Measurements from ENCODE around the gene TBC1D1. TPM values are rescaled to one million over a fixed set of nuclear protein-coding genes. Genes with fewer than 3 reads are reported as not detected.

TBC1D1 gene
- total RNA-seq, 1 experiment from 2014 or later = 106 TPM

DNA sequence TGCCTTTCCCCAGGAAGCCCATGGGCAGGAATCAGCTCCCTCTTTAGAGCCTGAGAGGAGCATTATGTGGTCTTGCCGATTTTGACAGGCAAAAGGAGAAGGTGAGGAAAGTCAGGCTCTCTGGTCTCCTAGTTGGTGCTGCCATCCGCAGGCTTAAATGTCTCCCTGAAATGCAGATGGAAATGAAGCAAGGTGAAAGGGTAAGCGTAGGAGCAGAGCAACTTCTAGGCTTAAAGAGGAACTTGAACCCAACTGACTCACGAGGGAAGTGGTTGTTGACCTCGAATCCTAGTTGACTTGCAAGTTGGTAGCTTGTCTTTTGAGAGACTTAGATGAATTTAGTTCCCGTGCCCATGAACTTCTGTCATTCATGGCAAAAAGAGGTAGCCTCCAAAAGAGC, 275.2 kb downstream of the TBC1D1 start:
- no peaks in the 10 kb centered on the region for H3K27me3 ChIP-seq (ENCODE audit: insufficient read depth, low read depth)
- intact Hi-C loops (cut with micrococcal nuclease; ENCODE audit: unreplicated experiment) = no loop called here
- H3K9me3 ChIP-seq (ENCODE audit: insufficient read depth, low read depth) = peaks cover 7% of the 10 kb centered on the region
- no peak overlapping the region for H3K4me2 ChIP-seq
- DNase-seq = no peak
- peaks cover 32% of the 10 kb centered on the region for H3F3A ChIP-seq (ENCODE audit: insufficient read depth, low read depth)
- POLR2A ChIA-PET (ENCODE audit: unreplicated experiment) = no interaction called here
- BruUV-seq (replicated peaks) = no TSS peak
- no peak overlapping the region for H2AFZ ChIP-seq
- H3K4me3 ChIP-seq = no peak overlapping the region
- no peaks in the 10 kb centered on the region for H4K20me1 ChIP-seq (ENCODE audit: insufficient read depth)
- H3K27ac ChIP-seq = no peak overlapping the region
- CTCF ChIA-PET = no interaction called here
- no peak for TF ChIP-seq EZH2 (IDR thresholded peaks at IDR 0.05; ENCODE audit: low read depth)
- TF ChIP-seq, protein P1, sequence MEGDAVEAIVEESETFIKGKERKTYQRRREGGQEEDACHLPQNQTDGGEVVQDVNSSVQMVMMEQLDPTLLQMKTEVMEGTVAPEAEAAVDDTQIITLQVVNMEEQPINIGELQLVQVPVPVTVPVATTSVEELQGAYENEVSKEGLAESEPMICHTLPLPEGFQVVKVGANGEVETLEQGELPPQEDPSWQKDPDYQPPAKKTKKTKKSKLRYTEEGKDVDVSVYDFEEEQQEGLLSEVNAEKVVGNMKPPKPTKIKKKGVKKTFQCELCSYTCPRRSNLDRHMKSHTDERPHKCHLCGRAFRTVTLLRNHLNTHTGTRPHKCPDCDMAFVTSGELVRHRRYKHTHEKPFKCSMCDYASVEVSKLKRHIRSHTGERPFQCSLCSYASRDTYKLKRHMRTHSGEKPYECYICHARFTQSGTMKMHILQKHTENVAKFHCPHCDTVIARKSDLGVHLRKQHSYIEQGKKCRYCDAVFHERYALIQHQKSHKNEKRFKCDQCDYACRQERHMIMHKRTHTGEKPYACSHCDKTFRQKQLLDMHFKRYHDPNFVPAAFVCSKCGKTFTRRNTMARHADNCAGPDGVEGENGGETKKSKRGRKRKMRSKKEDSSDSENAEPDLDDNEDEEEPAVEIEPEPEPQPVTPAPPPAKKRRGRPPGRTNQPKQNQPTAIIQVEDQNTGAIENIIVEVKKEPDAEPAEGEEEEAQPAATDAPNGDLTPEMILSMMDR (conservative IDR thresholded peaks at IDR 0.05) = no peak
- no peaks in the 10 kb centered on the region for H3K79me2 ChIP-seq (ENCODE audit: low read depth)
- H3K4me1 ChIP-seq (replicated peaks; ENCODE audit: insufficient read depth) = peaks cover 36% of the 10 kb centered on the region
- H3K9me2 ChIP-seq (ENCODE audit: insufficient read depth) = no peaks in the 10 kb centered on the region
- no peaks in the 10 kb centered on the region for H3K36me3 ChIP-seq (ENCODE audit: low read depth)

DNA sequence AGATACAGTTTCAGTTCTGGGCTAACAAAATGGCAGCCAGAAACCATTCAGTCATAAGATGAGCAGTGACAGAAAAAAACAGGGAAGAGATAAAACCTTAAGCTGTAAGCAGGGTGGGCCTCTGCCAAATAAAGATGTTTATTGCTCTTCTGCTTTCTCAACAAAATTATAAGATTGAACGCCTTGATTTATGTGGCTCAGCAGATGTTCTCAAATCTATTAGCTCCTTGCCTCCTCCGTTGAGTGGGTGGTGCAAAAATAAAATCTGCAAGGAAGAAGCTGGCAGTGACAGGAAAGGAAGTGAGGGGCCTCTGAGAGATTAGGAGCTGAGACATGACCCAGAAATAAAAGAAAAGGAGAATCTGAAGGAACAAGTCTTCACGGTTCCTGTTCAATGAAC, 275.9 kb downstream of the TBC1D1 start:
- peaks cover 7% of the 10 kb centered on the region for H3K9me3 ChIP-seq (ENCODE audit: insufficient read depth, low read depth)
- H3K27ac ChIP-seq = no peak overlapping the region
- H3K27me3 ChIP-seq (ENCODE audit: insufficient read depth, low read depth) = no peaks in the 10 kb centered on the region
- no peaks in the 10 kb centered on the region for H3K79me2 ChIP-seq (ENCODE audit: low read depth)
- no TSS peak for BruUV-seq (replicated peaks)
- no peak for DNase-seq
- H3K4me1 ChIP-seq (replicated peaks; ENCODE audit: insufficient read depth) = peaks cover 29% of the 10 kb centered on the region
- H3K36me3 ChIP-seq (ENCODE audit: low read depth) = no peaks in the 10 kb centered on the region
- no peak for TF ChIP-seq EZH2 (IDR thresholded peaks at IDR 0.05; ENCODE audit: low read depth)
- TF ChIP-seq, protein P1 (conservative IDR thresholded peaks at IDR 0.05) = no peak
- POLR2A ChIA-PET (ENCODE audit: unreplicated experiment) = no interaction called here
- no peak overlapping the region for H2AFZ ChIP-seq
- CTCF ChIA-PET = no interaction called here
- H3F3A ChIP-seq (ENCODE audit: insufficient read depth, low read depth) = peaks cover 26% of the 10 kb centered on the region
- H3K9me2 ChIP-seq (ENCODE audit: insufficient read depth) = no peaks in the 10 kb centered on the region
- intact Hi-C loops (cut with micrococcal nuclease; ENCODE audit: unreplicated experiment) = no loop called here
- no peaks in the 10 kb centered on the region for H4K20me1 ChIP-seq (ENCODE audit: insufficient read depth)
- H3K4me2 ChIP-seq = no peak overlapping the region
- H3K4me3 ChIP-seq = no peak overlapping the region

DNA sequence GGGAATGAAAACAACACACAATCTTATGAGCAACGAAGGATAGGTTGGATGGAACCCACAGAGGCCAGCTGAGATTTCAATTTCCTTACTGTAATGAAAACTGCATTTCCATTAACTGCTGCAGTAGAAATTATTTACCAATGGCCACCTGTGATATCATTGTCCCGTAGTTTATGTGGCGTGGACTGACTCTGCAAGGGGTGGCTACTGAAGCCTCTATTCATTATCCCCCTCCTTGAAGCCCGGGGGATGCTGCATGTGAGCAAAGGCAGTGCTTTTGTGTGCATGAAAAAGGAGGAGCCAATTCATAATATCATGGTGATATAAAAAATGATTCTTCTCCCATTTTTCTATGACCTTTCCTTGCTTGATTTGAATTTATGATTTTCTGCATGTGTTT, 277.1 kb downstream of the TBC1D1 start:
- H3K9me3 ChIP-seq (ENCODE audit: insufficient read depth, low read depth) = peaks cover 7% of the 10 kb centered on the region
- TF ChIP-seq, protein P1 (conservative IDR thresholded peaks at IDR 0.05) = no peak
- no peak for TF ChIP-seq EZH2 (IDR thresholded peaks at IDR 0.05; ENCODE audit: low read depth)
- CTCF ChIA-PET = interaction anchor here (0.6 kb wide), 1 partner anchor 581 kb away, joined by 3 read pairs; no protein-coding TSS in a partner anchor
- H3K4me3 ChIP-seq = no peak overlapping the region
- H3K4me1 ChIP-seq (replicated peaks; ENCODE audit: insufficient read depth) = peaks cover 17% of the 10 kb centered on the region
- H3K36me3 ChIP-seq (ENCODE audit: low read depth) = no peaks in the 10 kb centered on the region
- no peak overlapping the region for H3K4me2 ChIP-seq
- POLR2A ChIA-PET (ENCODE audit: unreplicated experiment) = no interaction called here
- peaks cover 14% of the 10 kb centered on the region for H3F3A ChIP-seq (ENCODE audit: insufficient read depth, low read depth)
- H3K27me3 ChIP-seq (ENCODE audit: insufficient read depth, low read depth) = no peaks in the 10 kb centered on the region
- no TSS peak for BruUV-seq (replicated peaks)
- H4K20me1 ChIP-seq (ENCODE audit: insufficient read depth) = no peaks in the 10 kb centered on the region
- no peaks in the 10 kb centered on the region for H3K9me2 ChIP-seq (ENCODE audit: insufficient read depth)
- no peaks in the 10 kb centered on the region for H3K79me2 ChIP-seq (ENCODE audit: low read depth)
- DNase-seq = no peak
- no peak overlapping the region for H3K27ac ChIP-seq
- H2AFZ ChIP-seq = no peak overlapping the region
- intact Hi-C loops (cut with micrococcal nuclease; ENCODE audit: unreplicated experiment) = no loop called here

Measured in PC-9 (cell line).